GM06990 (cell line): ENCODE measurements around the gene SPIB.
A peak's percentile ranks its signal among the peaks of the same experiment; 100 is the strongest.

Source experiments
- DNase-seq: peaks from one replicate; pipeline ENCODE4 v3.0.0-alpha.2; 2011; ENCODE audit not compliant: insufficient read length; ENCODE audit errors: extremely low read depth
- H3K27me3 ChIP-seq: replicated peaks from 2 replicates; pipeline ENCODE4 v1.6.0; 2011; ENCODE audit warnings: low read length; ENCODE audit not compliant: control insufficient read depth, insufficient read depth
- H3K36me3 ChIP-seq: 2 replicates; pipeline ENCODE4 v1.5.1; 2011; ENCODE audit warnings: low read length; ENCODE audit not compliant: control insufficient read depth, insufficient read depth
- H3K4me3 ChIP-seq: replicated peaks from 2 replicates; pipeline ENCODE4 v1.5.1; 2011; ENCODE audit warnings: low read depth, mild to moderate bottlenecking, control low read depth, low read length
- TF ChIP-seq, protein P1 (sequence below): IDR thresholded peaks from 2 replicates; pipeline ENCODE4 v1.5.1; 2011; ENCODE audit warnings: low read length, control low read depth, mild to moderate bottlenecking, inconsistent platforms; ENCODE audit not compliant: insufficient read depth, poor library complexity, severe bottlenecking

Gene SPIB

DNA sequence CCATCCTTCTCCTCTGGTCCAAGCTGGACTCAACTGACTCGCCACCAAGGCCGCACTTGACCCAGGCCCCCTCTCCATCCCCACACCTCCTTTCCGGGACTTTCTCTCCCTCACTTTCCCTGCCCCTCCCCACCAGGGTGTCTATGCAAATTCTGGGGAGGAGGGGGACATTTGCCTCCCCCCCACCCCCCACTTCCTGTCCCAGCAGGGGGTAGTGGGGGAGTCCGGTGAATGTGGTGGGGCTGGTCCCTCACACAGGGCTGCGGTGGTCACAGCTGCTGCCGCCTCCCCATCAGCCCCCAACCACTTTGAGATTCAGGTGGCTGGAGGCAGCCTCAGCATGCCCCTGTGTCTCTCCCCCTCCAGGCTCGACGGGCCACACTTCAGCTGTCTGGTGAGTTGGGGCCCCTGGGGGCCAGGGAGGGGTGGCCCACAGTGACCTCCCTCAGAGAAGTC is 870 bp downstream of the SPIB start:
- peak overlapping the region; percentile 71 for H3K4me3 ChIP-seq
- peak; percentile 77 for DNase-seq
- TF ChIP-seq, protein P1, sequence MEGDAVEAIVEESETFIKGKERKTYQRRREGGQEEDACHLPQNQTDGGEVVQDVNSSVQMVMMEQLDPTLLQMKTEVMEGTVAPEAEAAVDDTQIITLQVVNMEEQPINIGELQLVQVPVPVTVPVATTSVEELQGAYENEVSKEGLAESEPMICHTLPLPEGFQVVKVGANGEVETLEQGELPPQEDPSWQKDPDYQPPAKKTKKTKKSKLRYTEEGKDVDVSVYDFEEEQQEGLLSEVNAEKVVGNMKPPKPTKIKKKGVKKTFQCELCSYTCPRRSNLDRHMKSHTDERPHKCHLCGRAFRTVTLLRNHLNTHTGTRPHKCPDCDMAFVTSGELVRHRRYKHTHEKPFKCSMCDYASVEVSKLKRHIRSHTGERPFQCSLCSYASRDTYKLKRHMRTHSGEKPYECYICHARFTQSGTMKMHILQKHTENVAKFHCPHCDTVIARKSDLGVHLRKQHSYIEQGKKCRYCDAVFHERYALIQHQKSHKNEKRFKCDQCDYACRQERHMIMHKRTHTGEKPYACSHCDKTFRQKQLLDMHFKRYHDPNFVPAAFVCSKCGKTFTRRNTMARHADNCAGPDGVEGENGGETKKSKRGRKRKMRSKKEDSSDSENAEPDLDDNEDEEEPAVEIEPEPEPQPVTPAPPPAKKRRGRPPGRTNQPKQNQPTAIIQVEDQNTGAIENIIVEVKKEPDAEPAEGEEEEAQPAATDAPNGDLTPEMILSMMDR, result no peak
- H3K36me3 ChIP-seq, result peaks cover 6% of the 10 kb centered on the region
- H3K27me3 ChIP-seq, result no peaks in the 10 kb centered on the region

DNA sequence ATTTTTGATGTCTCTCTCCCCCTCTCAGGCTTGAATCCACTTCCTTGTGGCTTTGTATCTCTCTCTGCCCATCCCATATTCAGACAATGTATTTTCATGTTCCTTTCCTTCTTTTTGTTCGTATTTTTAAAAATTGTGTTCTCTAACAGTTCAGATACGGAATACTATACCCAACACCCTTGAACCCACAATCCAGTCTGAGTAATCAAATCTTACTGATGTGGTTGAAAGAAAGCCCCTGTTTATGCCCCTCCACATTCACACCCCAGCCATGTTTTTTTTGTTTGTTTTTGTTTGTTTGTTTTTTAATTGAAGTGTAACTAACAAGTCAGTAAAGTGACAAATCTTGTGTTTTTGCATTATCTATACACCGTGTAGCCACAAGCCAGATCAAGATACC is 1.4 kb downstream of the SPIB start:
- Histone ChIP-seq H3K4me3 (peak overlapping the region; percentile 71), H3K27me3 (no peaks in the 10 kb centered on the region), H3K36me3 (peaks cover 6% of the 10 kb centered on the region)
- no peak for DNase-seq
- TF ChIP-seq, protein P1, result no peak

DNA sequence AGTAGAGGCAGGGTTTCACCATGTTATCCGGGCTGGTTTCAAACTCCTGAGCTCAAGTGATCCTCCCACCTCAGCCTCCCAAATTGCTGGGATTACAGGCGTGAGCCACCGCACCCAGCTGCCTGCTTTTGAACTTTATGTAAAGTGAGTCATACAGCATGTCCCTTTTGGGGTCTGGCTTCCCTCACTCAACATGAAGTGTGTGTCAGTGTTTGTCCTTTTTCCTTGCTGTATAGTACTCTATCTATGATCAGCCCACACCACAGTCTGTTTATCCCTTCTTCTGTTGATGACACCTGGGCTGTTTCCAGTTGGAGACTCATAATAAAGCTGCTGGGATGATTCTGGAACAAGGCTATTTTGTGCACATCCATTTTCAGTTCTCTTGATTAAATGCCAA is 2.1 kb downstream of the SPIB start:
- Histone ChIP-seq H3K27me3 (no peaks in the 10 kb centered on the region), H3K36me3 (peaks cover 6% of the 10 kb centered on the region), H3K4me3 (no peak overlapping the region; the same call in 1 of the 2 replicates)
- no peak for DNase-seq
- TF ChIP-seq, protein P1, result no peak

DNA sequence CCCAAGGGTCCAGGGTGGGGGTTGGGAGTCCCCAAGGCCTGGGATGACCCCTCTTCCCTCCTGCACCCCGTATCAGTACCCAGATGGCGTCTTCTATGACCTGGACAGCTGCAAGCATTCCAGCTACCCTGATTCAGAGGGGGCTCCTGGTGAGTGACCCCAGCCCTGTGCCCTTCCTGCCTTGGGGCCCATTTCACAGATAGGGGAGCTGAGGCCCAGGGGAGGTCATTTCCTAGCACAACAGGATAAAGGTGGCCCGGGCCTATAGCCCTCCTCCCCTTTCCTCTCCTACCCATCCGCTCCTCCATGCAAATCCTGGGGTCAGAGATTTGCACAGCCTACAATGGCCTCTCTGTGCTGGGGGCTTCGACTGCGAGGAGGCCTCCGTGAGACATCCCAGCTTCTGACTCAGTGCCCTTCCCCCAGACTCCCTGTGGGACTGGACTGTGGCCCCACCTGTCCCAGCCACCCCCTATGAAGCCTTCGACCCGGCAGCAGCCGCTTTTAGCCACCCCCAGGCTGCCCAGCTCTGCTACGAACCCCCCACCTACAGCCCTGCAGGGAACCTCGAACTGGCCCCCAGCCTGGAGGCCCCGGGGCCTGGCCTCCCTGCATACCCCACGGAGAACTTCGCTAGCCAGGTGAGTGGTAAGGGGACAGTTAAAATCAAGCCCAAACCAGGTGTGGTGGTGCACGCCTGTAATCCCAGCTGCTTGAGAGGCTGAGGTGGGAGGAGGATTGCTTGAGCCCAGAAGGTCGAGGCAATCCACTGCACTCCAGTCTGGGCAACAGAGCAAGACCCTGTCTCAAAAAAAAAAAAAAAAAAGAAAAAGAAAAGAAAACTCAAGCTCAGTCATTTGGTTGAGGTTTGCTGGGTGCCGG is 3.9 kb downstream of the SPIB start:
- peaks cover 6% of the 10 kb centered on the region for H3K36me3 ChIP-seq
- H3K4me3 ChIP-seq, result peak overlapping the region; percentile 20; the same call in 1 of the 2 replicates
- TF ChIP-seq, protein P1, result no peak

DNA sequence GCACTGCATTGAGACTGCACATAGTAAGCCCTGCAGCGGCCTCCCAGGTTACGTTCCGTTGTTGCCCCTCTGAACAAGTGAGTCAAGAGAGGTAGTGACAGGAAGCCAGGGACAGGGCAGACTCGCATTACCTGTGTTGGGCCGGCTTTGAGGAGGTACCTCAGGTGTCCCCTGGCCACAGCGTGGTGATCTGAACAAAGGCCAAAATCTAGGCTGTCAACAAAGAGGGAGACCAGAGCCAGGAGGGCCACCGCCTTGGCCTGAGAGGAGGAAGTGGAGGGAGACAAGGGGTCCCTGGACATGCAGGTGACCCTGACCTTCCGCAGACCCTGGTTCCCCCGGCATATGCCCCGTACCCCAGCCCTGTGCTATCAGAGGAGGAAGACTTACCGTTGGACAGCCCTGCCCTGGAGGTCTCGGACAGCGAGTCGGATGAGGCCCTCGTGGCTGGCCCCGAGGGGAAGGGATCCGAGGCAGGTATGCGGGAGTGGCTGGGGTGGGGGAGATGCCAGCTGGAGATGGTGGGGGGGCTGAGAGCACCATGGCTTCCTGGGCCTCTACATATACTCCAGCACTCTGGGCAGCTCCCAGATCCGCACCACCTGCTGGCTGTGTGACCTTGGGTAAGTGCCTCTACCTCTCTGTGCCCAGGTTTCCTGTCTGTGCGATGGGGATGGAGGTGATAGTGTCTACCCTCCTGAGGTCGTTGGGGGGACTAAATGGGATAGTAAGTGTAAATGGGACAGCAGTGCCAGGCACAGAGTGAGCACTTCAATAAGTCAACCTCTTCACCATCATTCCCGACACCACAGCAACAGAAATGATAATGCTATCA is 4.8 kb downstream of the SPIB start:
- no peaks in the 10 kb centered on the region for H3K27me3 ChIP-seq
- TF ChIP-seq, protein P1, result no peak
- peaks cover 6% of the 10 kb centered on the region for H3K36me3 ChIP-seq
- H3K4me3 ChIP-seq, result no peak overlapping the region
- no peak for DNase-seq

More for the DNA sequence above, 3.9 kb downstream of the SPIB start:
- DNase-seq, result no peak
- no peaks in the 10 kb centered on the region for H3K27me3 ChIP-seq
